GM12873 (cell line): ENCODE results near the gene CPSF4L.

Experiments used
- CTCF ChIP-seq: IDR thresholded peaks from 2 replicates; pipeline ENCODE4 v1.5.1; 2012; ENCODE audit warnings: low read depth, mild to moderate bottlenecking, moderate library complexity, low read length, control low read depth; ENCODE audit not compliant: insufficient read depth; ENCODE audit errors: missing control alignments

CPSF4L gene

GRCh38 chr17:73304971-73305812, 43.5 kb upstream of the CPSF4L start:
- TF ChIP-seq CTCF, result no peak

GRCh38 chr17:73304438-73304837, 42.8 kb upstream of the CPSF4L start:
- no peak for TF ChIP-seq CTCF

DNA sequence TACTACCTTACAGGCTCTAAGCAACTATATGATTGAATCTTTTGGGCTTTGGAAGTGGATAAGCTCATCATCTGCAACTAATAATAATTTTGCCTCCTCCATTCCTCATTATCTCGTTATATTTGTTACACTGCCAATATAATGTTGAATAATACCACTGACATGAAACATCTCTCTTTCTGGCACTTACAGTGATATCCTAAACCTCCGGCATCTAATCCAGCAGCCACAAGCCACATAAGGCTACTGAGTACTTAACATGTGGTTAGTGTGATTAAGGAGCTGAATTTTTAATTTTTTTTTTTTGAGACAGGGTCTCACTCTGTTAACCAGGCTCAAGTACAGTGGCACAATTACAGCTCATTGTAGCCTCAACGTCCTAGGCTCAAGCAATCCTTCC, 40.5 kb upstream of the CPSF4L start:
- TF ChIP-seq CTCF, result no peak

GRCh38 chr17:73301369-73301768, 39.7 kb upstream of the CPSF4L start:
- TF ChIP-seq CTCF, result no peak

DNA sequence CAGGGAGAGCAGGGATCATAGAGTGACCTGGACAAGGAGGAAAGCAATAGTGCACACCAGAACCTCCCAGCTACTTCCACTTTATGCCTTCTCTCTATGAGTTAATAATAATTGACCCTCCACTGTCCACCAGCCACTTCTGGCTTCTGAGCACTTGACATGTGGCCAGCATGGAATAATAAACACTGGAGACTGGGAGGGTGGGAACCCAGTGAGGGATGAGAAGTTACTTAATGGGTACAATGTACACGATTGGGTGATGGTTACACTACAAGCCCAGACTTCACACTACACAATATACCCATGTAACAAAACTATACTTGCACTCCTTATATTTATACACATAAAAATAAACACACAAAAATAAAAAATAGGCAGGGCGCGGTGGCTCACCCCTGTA, 38.7 kb upstream of the CPSF4L start:
- TF ChIP-seq CTCF, result no peak

DNA sequence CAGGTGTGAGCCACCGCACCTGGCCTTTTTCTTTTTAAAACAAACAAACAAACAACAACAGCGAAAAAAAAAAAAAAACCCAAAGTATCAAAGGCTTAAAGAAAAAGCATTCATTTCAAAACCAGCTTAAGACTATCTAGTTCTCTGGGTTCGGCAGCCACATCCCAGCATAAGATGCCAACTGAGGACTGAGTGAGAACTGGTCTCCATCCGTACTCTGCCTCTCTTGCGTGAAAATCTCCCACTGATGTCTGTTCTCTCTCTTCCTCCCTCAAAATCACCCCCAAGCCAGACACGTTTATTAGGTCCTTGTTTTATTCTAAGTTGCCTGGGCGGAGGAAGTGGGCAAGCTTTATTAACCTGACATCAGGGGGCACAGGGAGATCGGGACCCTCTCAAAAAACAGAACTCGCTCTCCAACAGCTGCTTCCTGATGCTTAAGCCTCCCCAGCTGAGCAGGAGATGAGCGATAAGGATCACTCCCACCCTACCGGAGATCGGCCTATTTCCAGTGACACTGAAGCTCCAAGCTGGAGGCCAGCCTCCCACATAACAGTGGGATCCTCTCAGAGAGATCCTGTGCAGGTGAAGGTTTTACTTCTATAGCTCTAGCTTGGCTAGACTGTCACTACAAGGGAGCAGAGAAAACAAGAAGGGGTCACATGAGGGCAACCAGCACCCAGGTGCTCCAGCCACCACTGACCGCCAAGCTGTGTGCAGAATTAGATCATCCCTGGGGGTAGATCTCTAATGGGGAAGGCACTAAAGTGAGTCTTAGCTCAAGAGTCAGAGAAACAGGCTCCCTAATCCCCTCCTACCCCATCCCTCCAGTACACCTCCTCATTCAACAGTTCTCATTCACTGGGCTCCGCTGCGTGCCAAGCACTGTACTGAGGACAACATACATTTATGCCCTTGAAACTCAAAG, 36.5 kb upstream of the CPSF4L start:
- TF ChIP-seq CTCF, result no peak

DNA sequence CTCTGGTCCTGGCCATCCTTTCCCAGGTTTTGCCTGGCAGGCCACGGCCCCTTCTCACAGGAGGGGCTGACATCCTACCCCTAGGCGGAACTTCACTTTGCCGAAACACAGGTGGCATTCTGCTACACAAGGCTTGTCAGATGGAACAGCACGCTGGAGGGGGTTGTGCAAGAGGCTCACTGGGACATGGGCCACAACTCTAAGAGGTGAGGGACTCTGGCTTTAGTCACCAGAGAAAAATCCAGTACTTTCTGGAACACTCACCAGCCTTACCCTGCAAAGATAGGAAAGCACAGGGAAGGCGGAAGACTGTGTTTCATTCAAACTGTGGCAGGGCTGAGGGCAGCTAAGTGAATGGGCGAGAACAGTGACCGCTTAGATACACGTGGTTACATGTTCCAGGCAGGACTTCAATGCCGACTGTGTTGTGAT, 31.8 kb upstream of the CPSF4L start:
- TF ChIP-seq CTCF, result no peak
